ENCODE measurements around the gene TOR1AIP1. TPM values are rescaled to one million over a fixed set of nuclear protein-coding genes. Genes with fewer than 3 reads are reported as not detected.

The TOR1AIP1 gene
- total and polyA plus RNA-seq, 2 of the 4 experiments (the other 2 are of a cell fraction), result 20.7 to 64.5 TPM

GRCh38 chr1:179924268-179924667 is 42.2 kb downstream of the TOR1AIP1 start:
- dilution Hi-C loops (cut with HindIII; ENCODE audit: low sequenced_read_pairs, unreplicated experiment), result no loop called here
- WGBS, 2 experiments (ENCODE audit: extremely low coverage in 2 of 2, insufficient read length in 1 of 2), result no CpG with 5 or more reads among the region's 1 CpG
- POLR2A ChIA-PET (ENCODE audit: unreplicated experiment), result no interaction called here

More at GRCh38 chr1:179924268-179924667, 42.2 kb downstream of the TOR1AIP1 start:
- CTCF ChIA-PET, result no interaction called here
- no peak overlapping the region for H3K18ac ChIP-seq (ENCODE audit: low read depth, low read length)
- TF ChIP-seq RFX5 (IDR thresholded peaks at IDR 0.05; ENCODE audit: low read depth, low read length) (no peak), ELK1 (IDR thresholded peaks at IDR 0.05; ENCODE audit: borderline replicate concordance, low read depth, low read length) (no peak), MXI1 (IDR thresholded peaks at IDR 0.05; ENCODE audit: borderline replicate concordance, low read depth, low read length) (no peak), MAFK (IDR thresholded peaks at IDR 0.05; ENCODE audit: low read depth, low read length) (no peak), RCOR1 (IDR thresholded peaks at IDR 0.05; ENCODE audit: insufficient replicate concordance, low read length) (no peak), SMC3 (IDR thresholded peaks at IDR 0.05; ENCODE audit: low read depth, low read length) (no peak), POLR2A (IDR thresholded peaks at IDR 0.05; ENCODE audit: low read depth, low read length) (no peak), RAD21 (IDR thresholded peaks at IDR 0.05; ENCODE audit: low read length) (no peak), CHD1 (IDR thresholded peaks at IDR 0.05; ENCODE audit: low read depth, low read length) (no peak), FOS (IDR thresholded peaks at IDR 0.05; ENCODE audit: low read depth, low read length) (no peak), MAZ (IDR thresholded peaks at IDR 0.05; ENCODE audit: borderline replicate concordance, low read depth, low read length) (no peak), NFE2L2 (IDR thresholded peaks at IDR 0.05; ENCODE audit: low read depth, low read length) (no peak), CTCF (conservative IDR thresholded peaks at IDR 0.05; ENCODE audit: low read depth, low read length) (no peak), USF2 (IDR thresholded peaks at IDR 0.05; ENCODE audit: low read depth, low read length) (no peak), CEBPB (IDR thresholded peaks at IDR 0.05; ENCODE audit: low read depth, low read length) (no peak), BHLHE40 (IDR thresholded peaks at IDR 0.05; ENCODE audit: low read depth, low read length) (no peak)
- no peaks in the 10 kb centered on the region; the same call in 1 of the 2 replicates for H3K9me1 ChIP-seq (ENCODE audit: insufficient read depth, low read length)
- H4K91ac ChIP-seq (ENCODE audit: insufficient read depth, low read depth, low read length), result no peak overlapping the region
- no TSS peak for BruUV-seq (replicated peaks)
- H3K27me3 ChIP-seq (ENCODE audit: control insufficient read depth, insufficient read depth, low read length), result no peaks in the 10 kb centered on the region
- no peak overlapping the region for H3K4me2 ChIP-seq (ENCODE audit: low read depth, low read length)
- peaks cover 3% of the 10 kb centered on the region for H3K4me1 ChIP-seq (ENCODE audit: control insufficient read depth, insufficient read depth, low read length)
- H3K23ac ChIP-seq (ENCODE audit: low read depth, low read length), result no peak overlapping the region
- DNase-seq (no peak), ATAC-seq (ENCODE audit: low read depth) (no peak)
- H2BK20ac ChIP-seq (ENCODE audit: low read depth, low read length), result no peak overlapping the region
- no peaks in the 10 kb centered on the region for H4K20me1 ChIP-seq (ENCODE audit: insufficient read depth, low read length)
- no peak overlapping the region for H2AK5ac ChIP-seq (ENCODE audit: low read depth, low read length)
- no peak overlapping the region for H2AK9ac ChIP-seq (replicated peaks; ENCODE audit: low read depth, low read length, poor library complexity)
- no peaks in the 10 kb centered on the region for H3K79me1 ChIP-seq (ENCODE audit: low read depth in 1 of 2, low read length in 2 of 2)
- in situ Hi-C loops (cut with MboI; ENCODE audit: low sequenced_read_pairs) (no loop called here), intact Hi-C loops (cut with micrococcal nuclease) (loop anchor here (5.0 kb wide), 1 partner anchor 82 kb away; no protein-coding TSS in a partner anchor)
- no peak overlapping the region for H2BK15ac ChIP-seq (ENCODE audit: low read depth, low read length)
- H3K9ac ChIP-seq (ENCODE audit: low read depth, low read length), result no peak overlapping the region
- H3K36me3 ChIP-seq (ENCODE audit: control insufficient read depth, insufficient read depth, low read length), result peaks cover under 1% of the 10 kb centered on the region; the same call in 1 of the 2 replicates
- no peak overlapping the region for H2BK5ac ChIP-seq (ENCODE audit: low read depth, low read length, poor library complexity, severe bottlenecking)
- no peak overlapping the region for H3K4me3 ChIP-seq (ENCODE audit: insufficient read depth, low read depth, low read length)
- H4K5ac ChIP-seq (ENCODE audit: low read depth, low read length), result no peak overlapping the region
- no peak overlapping the region for H3K27ac ChIP-seq (ENCODE audit: insufficient read depth, low read length)
- H3K14ac ChIP-seq (replicated peaks; ENCODE audit: low read depth, low read length), result no peak overlapping the region
- H4K8ac ChIP-seq (ENCODE audit: low read depth in 2 of 2, low read length in 2 of 2), result no peak overlapping the region
- no peaks in the 10 kb centered on the region for H3K9me3 ChIP-seq (ENCODE audit: control insufficient read depth, insufficient read depth, low read length)
- no peak overlapping the region for H3K4ac ChIP-seq (ENCODE audit: low read depth, low read length)
- H3K56ac ChIP-seq (ENCODE audit: extremely low read depth, insufficient read depth, low read length), result no peak overlapping the region
- no peak overlapping the region for H2BK120ac ChIP-seq (ENCODE audit: low read depth, low read length)
- H2AFZ ChIP-seq (replicated peaks; ENCODE audit: low read length, poor library complexity), result no peak overlapping the region

All from IMR-90 (cell line).